ENCODE data around the gene HSD11B1.

HSD11B1 gene

GRCh38 chr1:209704584-209704983, at the start of gene HSD11B1:
Gene HSD11B1, plus strand, starts transcription at chr1:209704846. Its CDS starts 97 bp downstream, at chr1:209704943.
- DNase-seq = no peak

- no peak for DNase-seq
Observed at GRCh38 chr1:209655411-209656231, 49.0 kb upstream of the HSD11B1 start.

GRCh38 chr1:209657140-209657879, 47.3 kb upstream of the HSD11B1 start:
- no peak for DNase-seq

GRCh38 chr1:209657918-209658317, 46.7 kb upstream of the HSD11B1 start:
- DNase-seq = no peak

GRCh38 chr1:209659909-209660308, 44.7 kb upstream of the HSD11B1 start:
- no peak for DNase-seq

- DNase-seq = no peak
Observed at GRCh38 chr1:209661071-209661470, 43.6 kb upstream of the HSD11B1 start.

- no peak for DNase-seq
Observed at GRCh38 chr1:209662879-209663327, 41.7 kb upstream of the HSD11B1 start.

GRCh38 chr1:209667103-209667502, 37.5 kb upstream of the HSD11B1 start:
- no peak for DNase-seq

GRCh38 chr1:209667708-209668107, 36.9 kb upstream of the HSD11B1 start:
- no peak for DNase-seq

GRCh38 chr1:209670441-209671082, 34.1 kb upstream of the HSD11B1 start:
- no peak for DNase-seq

GRCh38 chr1:209672705-209673630, 31.7 kb upstream of the HSD11B1 start:
- DNase-seq = no peak

GRCh38 chr1:209673631-209674417, 30.8 kb upstream of the HSD11B1 start:
- DNase-seq = no peak

- DNase-seq = no peak
Observed at GRCh38 chr1:209674957-209675564, 29.6 kb upstream of the HSD11B1 start, which contains the start of gene G0S2. Gene G0S2, plus strand, starts transcription at chr1:209675412. Its CDS starts 273 bp downstream, at chr1:209675685.

GRCh38 chr1:209675565-209676154, 29.0 kb upstream of the HSD11B1 start:
- no peak for DNase-seq

- no peak for DNase-seq
Observed at GRCh38 chr1:209678981-209679539, 25.6 kb upstream of the HSD11B1 start.

- no peak for DNase-seq
Observed at GRCh38 chr1:209685821-209686220, 18.8 kb upstream of the HSD11B1 start.

- no peak for DNase-seq
Observed at GRCh38 chr1:209686322-209686721, 18.3 kb upstream of the HSD11B1 start.

- DNase-seq = no peak
Observed at GRCh38 chr1:209688746-209689234, 15.9 kb upstream of the HSD11B1 start.

GRCh38 chr1:209689477-209689876, 15.2 kb upstream of the HSD11B1 start:
- no peak for DNase-seq

- no peak for DNase-seq
Observed at GRCh38 chr1:209691237-209691636, 13.4 kb upstream of the HSD11B1 start.
